Endodermal cell (in vitro differentiated cells): ENCODE measurements around the gene CBX7. TPM values are rescaled to one million over a fixed set of nuclear protein-coding genes. Genes with fewer than 3 reads are reported as not detected.
A peak's percentile ranks its signal among the peaks of the same experiment; 100 is the strongest.
"Not testable (repeated sequence)": the region's sequence is repeated elsewhere in the genome, so short reads cannot be mapped to it uniquely, and the experiment has no call there.

Source experiments
- DNase-seq: peaks from one replicate; pipeline ENCODE4 v3.0.0-alpha.2; 2017
- H3K27ac ChIP-seq: 2 replicates; pipeline ENCODE4 v1.5.1; 2013; ENCODE audit warnings: mild to moderate bottlenecking, low read depth, low read length, moderate library complexity
- H3K27me3 ChIP-seq: 2 replicates; pipeline ENCODE4 v1.6.1; 2013; ENCODE audit warnings: mild to moderate bottlenecking, low read length, moderate library complexity; ENCODE audit not compliant: insufficient read depth, control insufficient read depth, poor library complexity, severe bottlenecking
- H3K36me3 ChIP-seq: 2 replicates; pipeline ENCODE4 v1.7.0; 2013; ENCODE audit warnings: mild to moderate bottlenecking, low read length, moderate library complexity; ENCODE audit not compliant: control insufficient read depth, insufficient read depth
- H3K4me1 ChIP-seq: one replicate; pipeline ENCODE4 v1.7.0; 2013; ENCODE audit warnings: low read length; ENCODE audit not compliant: control insufficient read depth, insufficient read depth
- H3K4me3 ChIP-seq: 2 replicates; pipeline ENCODE4 v1.5.1; 2013; ENCODE audit warnings: mild to moderate bottlenecking, low read length, moderate library complexity
- H3K9ac ChIP-seq: 2 replicates; pipeline ENCODE4 v1.6.1; 2013; ENCODE audit warnings: mild to moderate bottlenecking, low read length, moderate library complexity; ENCODE audit not compliant: poor library complexity, severe bottlenecking; ENCODE audit errors: extremely low read depth
- H3K9me3 ChIP-seq: 2 replicates; pipeline ENCODE4 v1.6.1; 2013; ENCODE audit warnings: mild to moderate bottlenecking, low read length, moderate library complexity; ENCODE audit not compliant: control insufficient read depth
- H3K27ac Mint-ChIP-seq: 2 replicates; pipeline ENCODE4 v1.8.0; 2020; ENCODE audit warnings: mixed read lengths
- H3K27me3 Mint-ChIP-seq: 2 replicates; pipeline ENCODE4 v1.8.0; 2021; ENCODE audit warnings: mild to moderate bottlenecking, mixed read lengths; ENCODE audit not compliant: insufficient read depth
- H3K36me3 Mint-ChIP-seq: 2 replicates; pipeline ENCODE4 v1.8.0; 2020; ENCODE audit warnings: low read depth, mixed read lengths
- H3K4me1 Mint-ChIP-seq: 2 replicates; pipeline ENCODE4 v1.8.0; 2020; ENCODE audit warnings: mixed read lengths
- H3K4me3 Mint-ChIP-seq: 2 replicates; pipeline ENCODE4 v1.8.0; 2020; ENCODE audit warnings: mild to moderate bottlenecking, moderate library complexity, mixed read lengths
- H3K9me3 Mint-ChIP-seq: 2 replicates; pipeline ENCODE4 v1.8.0; 2020; ENCODE audit warnings: mild to moderate bottlenecking, mixed read lengths
- WGBS, 2 experiments: methylation state at CpG; one replicate each; pipeline versions ENCODE4 v1.1.5 to v1.1.7; 2013; ENCODE audit warnings: missing lambda C conversion rate in 2 of 2, mixed read lengths in 1 of 2; ENCODE audit not compliant: insufficient coverage in 1 of 2, insufficient read length in 1 of 2; 5-methylcytosine and 5-hydroxymethylcytosine counted together
- total RNA-seq, 2 donors: library from RNA; stranded (reverse); fragmentation: NEBNext Ultra II Directional in 1 of 2; extraction: Animal tissue kit (Norgen Biotek cat#: 25700) in 1 of 2; gene quantifications; 2 replicates in 1 of 2; 3 replicates in 1 of 2; pipeline ENCODE4 v1.2.1, GENCODE V29; 2021
- TF ChIP-seq, protein P1 (sequence below): fragments of 200-600 bp; sonication (generic); conservative IDR thresholded peaks from 2 replicates; pipeline ENCODE4 v1.5.0; 2021; ENCODE audit warnings: antibody characterized with exemption, mild to moderate bottlenecking

The CBX7 gene
- total RNA-seq, 2 donors from 2014 or later, result 14.2 to 22.0 TPM

DNA sequence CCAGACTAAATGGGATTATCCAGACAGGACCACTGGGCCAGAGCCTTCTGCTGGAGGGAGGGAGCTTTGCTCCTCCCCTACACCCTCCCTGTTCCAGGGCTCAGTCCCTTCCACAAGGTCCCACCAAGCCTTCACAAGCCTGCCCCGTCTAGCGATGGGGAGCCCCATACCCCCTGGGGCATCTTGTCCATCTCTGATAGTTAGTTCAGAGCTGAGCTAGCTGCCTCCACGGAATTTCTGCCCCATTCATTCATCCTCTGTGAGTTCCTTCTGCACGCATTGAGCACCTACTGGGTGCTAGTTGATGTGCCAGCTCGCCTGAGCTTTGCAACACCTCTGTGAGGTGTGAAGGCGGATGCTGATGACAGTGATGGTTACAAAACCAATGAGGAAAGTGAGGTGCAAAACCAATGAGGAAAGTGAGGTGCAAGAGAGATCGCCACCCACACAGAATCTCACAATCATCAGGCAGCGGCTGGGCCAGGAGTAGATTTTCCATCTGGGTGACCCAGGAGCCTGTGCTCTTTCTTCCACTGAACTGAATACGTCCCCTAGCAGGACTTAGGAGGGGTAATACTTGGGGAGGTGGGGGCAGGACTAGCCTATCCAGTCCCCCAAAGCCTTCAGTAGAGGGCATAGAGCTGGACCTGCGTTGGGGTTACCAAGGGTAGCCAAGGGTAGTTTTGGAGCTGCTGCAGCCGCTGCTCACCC lies 21.5 kb upstream of the CBX7 start:
- H3K27me3 Mint-ChIP-seq, result no peaks in the 10 kb centered on the region
- TF ChIP-seq, protein P1, sequence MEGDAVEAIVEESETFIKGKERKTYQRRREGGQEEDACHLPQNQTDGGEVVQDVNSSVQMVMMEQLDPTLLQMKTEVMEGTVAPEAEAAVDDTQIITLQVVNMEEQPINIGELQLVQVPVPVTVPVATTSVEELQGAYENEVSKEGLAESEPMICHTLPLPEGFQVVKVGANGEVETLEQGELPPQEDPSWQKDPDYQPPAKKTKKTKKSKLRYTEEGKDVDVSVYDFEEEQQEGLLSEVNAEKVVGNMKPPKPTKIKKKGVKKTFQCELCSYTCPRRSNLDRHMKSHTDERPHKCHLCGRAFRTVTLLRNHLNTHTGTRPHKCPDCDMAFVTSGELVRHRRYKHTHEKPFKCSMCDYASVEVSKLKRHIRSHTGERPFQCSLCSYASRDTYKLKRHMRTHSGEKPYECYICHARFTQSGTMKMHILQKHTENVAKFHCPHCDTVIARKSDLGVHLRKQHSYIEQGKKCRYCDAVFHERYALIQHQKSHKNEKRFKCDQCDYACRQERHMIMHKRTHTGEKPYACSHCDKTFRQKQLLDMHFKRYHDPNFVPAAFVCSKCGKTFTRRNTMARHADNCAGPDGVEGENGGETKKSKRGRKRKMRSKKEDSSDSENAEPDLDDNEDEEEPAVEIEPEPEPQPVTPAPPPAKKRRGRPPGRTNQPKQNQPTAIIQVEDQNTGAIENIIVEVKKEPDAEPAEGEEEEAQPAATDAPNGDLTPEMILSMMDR, result no peak

DNA sequence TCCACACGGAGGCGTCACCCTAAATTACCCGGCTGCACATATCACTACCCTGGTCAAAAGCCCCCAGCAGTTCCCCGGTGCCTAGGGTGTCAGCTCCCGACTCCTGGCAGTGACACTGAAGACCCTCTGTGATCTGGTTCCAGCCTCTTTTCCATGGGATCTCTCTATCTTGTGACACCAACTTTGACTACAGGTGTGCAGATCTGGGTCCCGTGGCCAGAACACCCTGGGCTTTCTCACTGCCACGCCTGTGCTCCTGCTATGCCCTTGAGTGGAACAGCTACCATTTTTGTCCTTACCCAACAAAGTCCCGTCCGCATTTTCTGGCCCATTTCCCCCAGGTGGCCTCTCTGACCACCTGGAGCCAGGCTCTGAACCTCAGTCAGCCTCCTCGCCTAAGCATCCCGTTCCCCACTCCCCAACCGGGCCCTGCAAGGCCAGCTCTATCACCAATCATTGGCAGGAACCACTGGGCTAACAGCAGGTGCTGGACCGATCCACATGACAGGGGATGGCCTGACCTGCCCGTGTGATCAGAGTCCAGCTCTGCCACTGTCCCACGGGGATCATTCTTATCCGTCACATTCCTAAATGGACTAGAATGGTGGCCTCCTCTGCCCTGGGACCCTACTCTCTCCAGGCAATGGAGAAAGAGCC lies 20.7 kb upstream of the CBX7 start:
- H3K27me3 ChIP-seq, result no peaks in the 10 kb centered on the region
- H3K4me1 Mint-ChIP-seq, result peaks cover 57% of the 10 kb centered on the region
- H3K9me3 ChIP-seq, result no peaks in the 10 kb centered on the region
- no peaks in the 10 kb centered on the region for H3K27me3 Mint-ChIP-seq
- DNase-seq, result peak; percentile 55
- H3K9me3 Mint-ChIP-seq, result no peaks in the 10 kb centered on the region
- no peaks in the 10 kb centered on the region for H3K36me3 ChIP-seq
- peaks cover 33% of the 10 kb centered on the region for H3K4me1 ChIP-seq
- H3K4me3 Mint-ChIP-seq, result no peak overlapping the region
- WGBS, 2 experiments, result 91 to 92% methylated on average over 12 to 16 of the region's 16 CpGs
- H3K4me3 ChIP-seq, result no peak overlapping the region
- H3K36me3 Mint-ChIP-seq, result no peaks in the 10 kb centered on the region
- no peak overlapping the region for H3K9ac ChIP-seq
- peak overlapping the region; percentile 98 for H3K27ac Mint-ChIP-seq
- TF ChIP-seq, protein P1, result no peak
- H3K27ac ChIP-seq, result no peak overlapping the region

More for the DNA sequence above, 21.5 kb upstream of the CBX7 start:
- H3K4me1 Mint-ChIP-seq, result peaks cover 60% of the 10 kb centered on the region
- Histone ChIP-seq H3K9ac (peak overlapping the region; percentile 47), H3K9me3 (no peaks in the 10 kb centered on the region), H3K27me3 (no peaks in the 10 kb centered on the region), H3K27ac (peak overlapping the region; percentile 89), H3K36me3 (no peaks in the 10 kb centered on the region), H3K4me3 (no peak overlapping the region), H3K4me1 (peaks cover 33% of the 10 kb centered on the region)
- peak; percentile 77 for DNase-seq
- no peak overlapping the region for H3K4me3 Mint-ChIP-seq
- H3K36me3 Mint-ChIP-seq, result no peaks in the 10 kb centered on the region
- H3K27ac Mint-ChIP-seq, result peak overlapping the region; percentile 98
- WGBS, 2 experiments, result 64 to 82% methylated on average over 5 to 11 of the region's 11 CpGs
- H3K9me3 Mint-ChIP-seq, result no peaks in the 10 kb centered on the region

DNA sequence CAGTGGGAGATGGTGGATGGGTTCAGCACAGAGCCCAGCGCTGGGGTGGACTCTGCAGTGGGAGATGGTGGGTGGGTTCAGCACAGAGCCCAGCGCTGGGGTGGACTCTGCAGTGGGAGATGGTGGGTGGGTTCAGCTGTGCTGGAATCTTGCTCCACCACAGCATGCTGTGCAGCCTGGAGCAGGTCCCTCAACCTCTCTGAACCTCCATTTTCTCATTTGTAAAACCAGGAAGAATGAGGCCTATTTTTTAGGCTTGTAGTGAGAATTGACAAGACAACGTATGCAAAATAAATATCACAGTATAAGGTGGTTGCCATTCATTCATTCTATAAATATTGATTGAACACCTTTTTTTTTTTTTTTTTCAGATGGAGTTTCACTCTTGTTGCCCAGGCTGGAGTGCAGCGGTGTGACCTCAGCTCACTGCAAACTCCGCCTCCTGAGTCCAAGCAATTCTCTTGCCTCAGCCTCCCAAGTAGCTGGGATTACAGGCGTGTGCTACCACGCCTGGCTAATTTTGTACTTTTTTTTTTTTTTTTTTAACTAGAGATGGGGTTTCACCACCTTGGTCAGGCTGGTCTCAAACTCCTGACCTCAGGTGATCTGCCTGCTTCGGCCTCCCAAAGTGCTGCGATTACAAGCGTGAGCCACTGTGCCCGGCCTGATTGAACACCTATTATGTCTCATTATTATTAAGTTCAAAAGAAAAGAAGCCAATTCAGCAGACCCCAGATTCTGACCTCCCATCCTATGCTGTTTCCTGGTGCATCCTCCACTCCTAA lies 20.0 kb upstream of the CBX7 start:
- not testable (repeated sequence) for H3K36me3 Mint-ChIP-seq, H3K9me3 Mint-ChIP-seq, H3K4me3 ChIP-seq, DNase-seq, H3K36me3 ChIP-seq, H3K9ac ChIP-seq, H3K27me3 Mint-ChIP-seq, H3K9me3 ChIP-seq, H3K27me3 ChIP-seq, H3K4me3 Mint-ChIP-seq, H3K27ac ChIP-seq
- Mint-ChIP-seq H3K4me1 (peaks cover 50% of the 10 kb centered on the region), H3K27ac (peak overlapping the region; percentile 98)
- H3K4me1 ChIP-seq, result peaks cover 33% of the 10 kb centered on the region
- WGBS, 2 experiments, result 95 to 96% methylated on average over 6 to 10 of the region's 11 CpGs
